HG02763 (cell line): ENCODE results near the gene KLHL3.

Experiments used
- ATAC-seq: cut with Tn5 transposase; IDR thresholded peaks from one replicate; pipeline ENCODE4 v1.9.1; 2021; ENCODE audit warnings: mild to moderate bottlenecking, moderate library complexity; ENCODE audit not compliant: unreplicated experiment

The KLHL3 gene

DNA sequence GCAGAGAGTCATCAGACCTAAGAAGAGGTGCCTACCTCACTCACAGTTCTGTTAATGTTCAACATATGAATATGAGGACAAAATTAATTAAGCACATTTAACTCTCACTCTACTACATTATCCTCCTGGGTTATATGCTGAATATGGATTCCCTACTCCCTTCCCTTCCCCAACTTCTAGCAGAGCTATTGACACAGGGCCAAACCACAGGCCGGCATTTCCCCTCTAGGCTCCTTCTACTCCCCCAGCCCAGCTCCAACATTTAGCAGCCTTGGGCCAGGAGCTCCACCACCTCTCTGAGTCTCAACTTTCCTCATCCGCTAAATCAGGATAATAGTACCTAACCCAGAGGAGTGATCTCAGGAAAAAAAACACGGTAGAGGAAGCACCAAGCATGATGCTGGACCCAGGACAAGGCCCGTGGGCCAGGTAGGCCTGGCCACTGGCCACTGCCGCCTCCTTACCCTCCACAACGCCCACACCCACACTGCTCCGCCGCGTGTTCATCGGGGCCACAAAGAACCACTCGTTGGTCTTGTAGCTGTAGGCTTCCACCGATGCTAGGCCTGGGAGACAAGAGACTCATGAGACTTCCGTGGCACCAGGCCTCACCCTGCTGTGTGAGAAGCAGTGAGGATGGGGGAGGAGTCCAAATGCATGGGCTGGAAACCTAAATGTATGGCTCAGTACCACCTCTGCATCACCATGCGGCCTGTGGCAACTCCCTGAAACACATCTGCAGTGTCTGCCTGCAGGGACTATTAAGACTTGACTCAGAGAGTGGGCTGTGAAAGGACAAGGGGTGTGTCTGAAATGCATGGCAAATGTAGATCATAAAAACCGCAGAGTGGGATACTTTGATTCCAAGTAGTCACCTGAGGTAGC, 98.8 kb downstream of the KLHL3 start:
- ATAC-seq, result no peak

DNA sequence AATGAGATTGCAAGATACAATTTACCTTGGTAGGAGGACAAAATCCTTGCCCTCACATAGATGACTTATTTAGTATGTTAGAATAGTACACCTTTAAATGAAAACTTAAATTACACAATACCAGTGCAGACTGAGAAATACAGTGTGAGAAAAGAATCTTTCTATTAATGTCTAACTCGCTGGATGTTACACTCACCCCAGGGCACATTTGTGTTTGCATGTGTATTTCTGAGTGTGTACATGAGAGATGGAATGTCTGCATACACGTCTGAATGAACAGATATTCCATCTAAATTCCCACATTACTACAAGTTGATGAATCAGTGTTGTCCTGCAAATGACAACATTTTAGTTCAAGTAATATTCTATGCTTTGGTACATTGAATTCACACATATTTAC, 99.8 kb downstream of the KLHL3 start:
- no peak for ATAC-seq

GRCh38 chr5:137635521-137635921, 100.4 kb downstream of the KLHL3 start:
- no peak for ATAC-seq

GRCh38 chr5:137633896-137634295, 102.0 kb downstream of the KLHL3 start:
- no peak for ATAC-seq

DNA sequence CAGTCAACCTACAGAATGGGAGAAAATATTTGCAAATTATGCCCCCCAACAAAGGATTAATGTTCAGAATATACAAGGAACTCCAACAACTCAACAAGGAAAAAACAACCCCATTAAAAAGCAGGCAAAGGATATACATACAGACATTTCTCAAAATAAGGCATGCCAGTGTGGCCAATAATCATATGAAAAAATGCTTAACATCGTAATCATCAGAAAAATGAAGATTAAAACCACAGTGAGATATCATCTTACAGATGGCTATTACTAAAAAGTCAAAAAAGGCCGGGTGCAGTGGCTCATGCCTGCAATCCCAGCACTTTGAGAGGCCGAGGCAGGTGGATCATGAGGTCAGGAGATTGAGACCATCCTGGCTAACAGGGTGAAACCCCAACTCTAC, 103.2 kb downstream of the KLHL3 start:
- ATAC-seq, result no peak

DNA sequence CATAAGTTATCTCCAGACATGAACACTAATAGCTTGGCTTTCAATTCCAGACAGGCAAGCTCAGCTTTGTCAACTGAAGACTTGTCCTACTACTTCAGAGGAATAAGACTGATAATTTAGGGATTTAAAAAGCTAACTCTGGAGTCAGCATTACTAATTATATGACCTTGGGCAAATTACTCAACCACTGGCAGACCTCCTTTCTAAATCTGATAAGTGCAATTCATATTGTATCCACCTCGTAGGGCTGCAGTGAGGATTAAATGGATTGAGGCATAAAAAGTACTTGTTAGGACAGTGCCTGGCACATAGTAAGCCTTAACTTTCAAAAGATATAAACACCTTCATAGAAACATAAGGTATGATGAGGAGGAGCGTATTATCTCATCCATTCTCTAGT, 104.4 kb downstream of the KLHL3 start:
- no peak for ATAC-seq

DNA sequence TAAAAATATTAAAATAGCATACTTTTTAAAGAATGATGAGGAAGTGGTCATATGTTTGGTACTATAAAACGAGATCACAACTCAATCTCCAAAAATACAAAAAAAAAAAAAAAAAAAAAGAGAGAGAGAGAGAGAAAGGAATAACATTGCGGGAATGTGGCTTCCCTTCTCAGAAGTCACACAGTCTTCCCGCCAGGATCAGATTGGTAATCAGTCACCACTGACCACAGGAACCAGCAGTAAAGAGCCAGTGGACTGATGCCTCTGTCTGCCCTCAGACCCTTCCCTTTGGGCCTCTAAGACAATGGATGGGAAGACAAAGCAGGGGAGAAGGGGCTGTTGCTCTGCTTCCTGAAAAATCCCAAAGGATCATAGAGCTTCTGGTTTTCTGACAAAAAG, 104.9 kb downstream of the KLHL3 start:
- no peak for ATAC-seq

- no peak for ATAC-seq
Measured at GRCh38 chr5:137630216-137630971, 105.5 kb downstream of the KLHL3 start.

DNA sequence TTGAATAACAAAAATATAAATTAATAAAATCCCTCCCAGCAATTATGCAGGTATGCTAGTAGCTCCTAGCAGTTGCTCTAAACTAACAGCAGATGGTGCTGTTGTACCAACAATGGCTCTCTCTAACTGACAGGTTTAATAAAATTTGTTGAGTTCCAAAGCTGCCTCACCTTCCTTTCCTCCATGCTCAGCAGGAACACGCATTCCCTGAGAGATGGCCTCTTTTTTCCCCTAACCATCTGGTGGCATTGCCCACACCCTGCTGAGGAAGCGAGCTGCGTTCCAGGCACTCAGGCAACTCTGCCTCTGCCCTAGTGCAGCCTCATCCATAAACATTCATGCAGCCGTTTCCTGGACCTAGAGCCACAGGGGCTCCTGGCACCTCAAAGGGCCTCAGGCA, 106.2 kb downstream of the KLHL3 start:
- ATAC-seq, result no peak

GRCh38 chr5:137627706-137628105, 108.2 kb downstream of the KLHL3 start:
- ATAC-seq, result no peak

- ATAC-seq, result no peak
Measured at GRCh38 chr5:137627293-137627692, 108.6 kb downstream of the KLHL3 start.

DNA sequence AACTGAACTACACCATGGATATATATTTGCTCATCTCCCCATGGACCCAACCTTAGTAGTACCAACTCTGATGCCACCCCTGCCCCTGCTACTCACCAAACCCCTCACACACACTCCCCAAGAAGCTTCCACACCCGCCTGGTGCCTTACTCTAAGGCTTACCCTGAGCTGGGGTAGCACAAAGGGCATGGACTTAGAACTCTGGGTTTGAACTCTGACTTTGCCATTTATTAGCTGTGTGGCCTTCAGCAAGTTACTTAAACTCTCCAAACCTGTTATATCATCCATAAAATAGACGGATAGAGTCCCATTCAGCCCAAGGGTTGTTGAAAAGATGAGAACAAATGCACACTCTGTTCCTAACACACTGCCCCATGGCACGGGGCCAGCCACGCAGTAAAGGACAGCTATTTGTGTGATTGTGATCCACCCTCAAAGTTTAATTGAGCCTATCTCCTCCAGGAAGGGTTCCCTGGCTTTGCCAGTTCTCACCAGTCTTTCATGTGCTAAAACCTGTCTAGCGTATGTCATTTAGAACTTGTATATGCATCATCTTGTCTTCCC, 111.0 kb downstream of the KLHL3 start:
- no peak for ATAC-seq

DNA sequence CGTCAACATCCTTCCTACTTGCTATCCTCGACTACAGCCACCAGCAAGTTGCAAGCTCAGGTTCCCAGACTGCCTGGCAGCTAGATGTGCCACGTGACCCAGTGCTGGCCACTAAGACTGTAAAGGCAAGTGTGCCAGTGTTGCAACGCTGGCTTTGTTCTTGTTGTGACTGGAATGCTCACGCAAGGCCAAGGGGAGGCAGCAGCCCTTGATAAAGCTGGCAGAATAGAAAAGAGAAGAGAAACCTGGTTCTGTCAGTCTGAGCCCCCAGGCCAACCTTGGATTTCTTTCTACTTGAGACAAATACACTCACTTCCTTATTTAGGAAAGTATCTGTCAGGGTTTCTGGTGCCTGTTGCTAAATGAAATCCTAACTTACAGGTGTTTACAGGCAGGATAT, 113.0 kb downstream of the KLHL3 start:
- no peak for ATAC-seq

DNA sequence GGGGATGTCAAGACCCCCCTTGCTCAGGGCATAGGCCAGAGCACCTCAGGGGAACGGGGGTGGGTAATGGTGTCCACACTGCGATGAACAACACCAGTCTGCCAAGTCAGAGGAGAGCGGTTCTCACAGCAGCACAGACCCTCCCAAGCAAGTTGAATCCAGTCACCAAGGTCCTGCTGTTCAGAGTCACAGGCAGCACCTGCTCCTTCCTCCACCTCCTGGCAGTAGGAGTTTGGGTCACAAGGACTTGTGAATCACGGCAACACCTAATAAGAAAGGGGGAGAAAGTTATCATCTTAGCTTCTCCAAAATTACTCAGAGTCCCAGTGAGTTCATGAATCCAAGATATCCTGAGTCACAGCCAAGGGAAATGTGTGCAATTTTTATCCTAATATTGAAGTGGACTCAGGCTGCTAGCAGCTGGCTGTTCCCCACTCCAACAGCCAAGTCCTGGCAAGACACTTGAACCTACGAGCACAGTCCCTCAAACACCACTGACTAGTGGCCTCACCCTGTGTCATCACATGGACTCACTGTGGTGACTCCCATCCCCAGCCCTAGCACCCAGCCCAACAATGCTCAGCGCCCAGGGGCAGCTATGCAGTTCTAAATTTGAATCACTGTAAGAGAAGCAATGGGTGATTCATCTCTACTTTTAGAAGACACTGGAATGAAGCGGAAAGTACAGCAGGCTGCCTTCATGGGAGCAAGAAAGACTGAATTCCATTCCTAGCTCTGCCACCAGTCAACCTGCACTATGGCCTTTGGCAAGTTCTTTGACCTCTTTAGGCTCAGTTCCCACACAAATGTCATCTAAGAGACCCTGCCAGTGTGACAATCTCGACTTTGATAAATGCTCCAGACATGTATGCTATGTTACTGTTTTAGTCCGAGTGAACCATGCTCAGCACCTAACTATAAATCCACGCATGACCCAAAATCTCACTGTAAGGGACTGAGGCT, 113.7 kb downstream of the KLHL3 start:
- ATAC-seq, result no peak

DNA sequence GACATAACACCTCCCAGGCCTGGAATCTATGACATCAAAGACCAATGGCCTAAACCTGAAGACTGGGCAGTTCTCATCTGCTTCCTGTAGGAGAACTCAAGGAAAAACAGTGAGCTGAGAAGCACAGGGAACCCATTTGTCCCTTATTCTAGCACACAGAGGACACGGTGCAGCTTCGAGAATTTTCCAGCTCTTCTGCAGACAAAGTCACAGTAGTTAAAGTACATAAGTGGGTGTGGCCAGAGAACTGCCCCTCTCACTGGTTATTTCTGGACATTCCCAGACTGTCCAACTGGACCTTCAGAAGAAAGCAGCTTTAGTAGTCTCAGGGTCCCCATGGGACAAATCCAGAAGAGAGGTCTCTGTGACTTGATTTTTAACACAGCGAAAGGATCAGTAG, 114.6 kb downstream of the KLHL3 start:
- ATAC-seq, result no peak

DNA sequence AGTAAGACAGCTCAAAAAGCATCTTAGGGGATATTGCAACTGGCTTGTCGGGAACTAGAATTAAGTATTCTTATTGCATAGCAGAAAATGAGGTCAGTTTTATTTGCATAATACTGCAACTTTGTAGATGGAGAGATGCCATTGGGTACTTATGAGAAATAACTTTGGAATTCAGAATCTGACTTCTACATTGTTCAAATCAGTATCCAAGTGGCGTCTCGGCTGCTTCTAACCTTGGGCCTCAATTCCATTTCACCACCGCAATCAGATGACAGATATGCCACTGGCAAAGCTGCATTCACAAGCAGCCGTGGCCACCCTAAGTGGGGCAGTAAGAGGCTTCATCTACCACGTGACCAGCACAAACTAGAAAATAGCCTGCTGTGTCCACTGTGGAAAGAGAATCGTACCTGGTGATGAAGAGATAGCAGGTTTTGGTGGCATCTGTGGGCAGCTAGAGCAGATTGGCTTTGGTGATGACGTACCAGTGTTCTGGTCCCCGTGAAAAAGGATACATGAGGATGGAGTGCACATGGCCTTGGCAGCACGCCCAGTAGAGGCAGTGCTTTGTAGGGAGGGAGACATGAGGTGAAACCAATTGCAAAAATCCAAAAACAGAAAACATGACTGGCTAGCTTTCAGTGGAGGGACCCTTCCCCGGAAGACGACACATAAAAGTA, 116.6 kb downstream of the KLHL3 start:
- ATAC-seq, result no peak

DNA sequence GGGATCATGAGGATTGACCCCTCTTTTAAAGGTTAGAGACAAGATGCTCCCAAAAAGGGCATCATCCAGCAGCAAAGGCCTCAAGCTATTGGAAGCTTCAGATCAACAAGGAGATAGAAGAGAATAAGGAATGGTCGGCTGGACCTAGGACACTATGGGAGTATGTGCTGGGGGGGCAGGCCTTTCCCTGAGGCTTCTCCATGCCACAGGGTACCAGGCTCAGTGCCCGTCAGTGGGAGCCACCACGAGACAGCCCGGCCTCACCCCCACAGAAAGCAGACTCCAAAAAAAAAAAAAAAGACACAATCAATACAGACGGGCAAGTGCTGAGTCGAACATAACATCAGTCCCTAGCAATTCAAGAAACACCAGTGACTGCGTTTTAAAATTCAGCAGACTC, 117.4 kb downstream of the KLHL3 start:
- no peak for ATAC-seq

GRCh38 chr5:137617528-137618205, 118.2 kb downstream of the KLHL3 start:
- ATAC-seq, result no peak

DNA sequence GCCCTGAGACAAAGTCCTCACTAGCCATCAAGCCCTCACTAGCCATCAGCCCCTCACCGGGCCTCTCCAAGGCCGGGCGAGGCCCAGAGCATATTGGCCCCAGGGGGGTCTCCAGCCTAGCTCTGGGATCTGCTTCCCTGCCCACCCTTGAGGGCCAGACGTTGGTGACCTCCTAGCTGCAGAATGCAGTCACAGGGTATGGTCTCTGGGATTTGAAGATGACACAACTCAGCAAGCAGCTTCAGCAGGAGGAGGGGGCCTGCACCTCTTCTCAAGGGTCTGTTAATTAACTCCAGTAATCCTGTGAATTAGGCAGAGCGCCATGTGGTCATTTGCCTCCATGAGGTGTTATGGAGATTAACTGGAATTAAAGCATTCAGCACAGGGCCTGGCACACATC, 119.8 kb downstream of the KLHL3 start:
- ATAC-seq, result no peak
